CD14-positive monocyte (primary cell): ENCODE data around the gene VAV2. TPM values are rescaled to one million over a fixed set of nuclear protein-coding genes. Genes with fewer than 3 reads are reported as not detected.

Experiments used
- DNase-seq, 3 donors: peaks; one replicate each; pipeline ENCODE4 v3.0.0-alpha.2; 2011 to 2022
- H2AFZ ChIP-seq: 2 replicates; pipeline ENCODE4 v1.6.0; 2012; ENCODE audit warnings: mild to moderate bottlenecking, low read depth, low read length, inconsistent platforms; ENCODE audit not compliant: insufficient read depth, poor library complexity, severe bottlenecking
- H3K27ac ChIP-seq, 2 donors: 1 replicate in 1 of 2; 2 replicates in 1 of 2; pipeline ENCODE4 v1.5.1; 2012 to 2013; ENCODE audit warnings: low read length in 2 of 2, control low read depth in 1 of 2, inconsistent platforms in 1 of 2, low read depth in 1 of 2, mild to moderate bottlenecking in 1 of 2
- H3K27me3 ChIP-seq, 2 donors: one replicate each; pipeline versions ENCODE4 v1.6.0 to v1.6.1; 2011 to 2013; ENCODE audit warnings: low read length in 2 of 2; ENCODE audit not compliant: control insufficient read depth in 2 of 2, insufficient read depth in 2 of 2
- H3K36me3 ChIP-seq, 2 donors: replicated peaks in 1 of 2; 1 replicate in 1 of 2; 2 replicates in 1 of 2; pipeline versions ENCODE4 v1.5.1 to v1.6.1; 2012 to 2013; ENCODE audit warnings: low read length in 2 of 2, control low read depth in 1 of 2, inconsistent platforms in 1 of 2, mild to moderate bottlenecking in 1 of 2; ENCODE audit not compliant: insufficient read depth in 2 of 2, control insufficient read depth in 1 of 2
- H3K4me1 ChIP-seq, 2 donors: 1 replicate in 1 of 2; 2 replicates in 1 of 2; pipeline versions ENCODE4 v1.5.1 to v1.6.1; 2012 to 2013; ENCODE audit warnings: low read length in 2 of 2, control low read depth in 1 of 2, inconsistent platforms in 1 of 2, mild to moderate bottlenecking in 1 of 2, moderate library complexity in 1 of 2; ENCODE audit not compliant: insufficient read depth in 2 of 2, control insufficient read depth in 1 of 2
- H3K4me2 ChIP-seq: replicated peaks from 2 replicates; pipeline ENCODE3; 2012; ENCODE audit warnings: low read length, moderate library complexity, mild to moderate bottlenecking; ENCODE audit not compliant: poor library complexity, severe bottlenecking; ENCODE audit errors: extremely low read depth
- H3K4me3 ChIP-seq, 3 experiments: fragments of 200-600 bp in 1 of 3; sonication (generic) in 1 of 3; replicated peaks in 1 of 3; 1 replicate in 2 of 3; 2 replicates in 1 of 3; pipeline ENCODE4 v1.5.1; 2011 to 2013; ENCODE audit warnings: low read length in 3 of 3, mild to moderate bottlenecking in 3 of 3, control low read depth in 2 of 3, low read depth in 2 of 3, inconsistent platforms in 1 of 3, moderate library complexity in 1 of 3
- H3K79me2 ChIP-seq: 2 replicates; pipeline ENCODE4 v1.6.0; 2012; ENCODE audit warnings: mild to moderate bottlenecking, control low read depth, inconsistent platforms, low read length, moderate library complexity; ENCODE audit not compliant: insufficient read depth
- H3K9ac ChIP-seq: 2 replicates; pipeline ENCODE4 v1.6.0; 2017; ENCODE audit warnings: low read length, mild to moderate bottlenecking; ENCODE audit not compliant: insufficient read depth, poor library complexity, severe bottlenecking
- H3K9me3 ChIP-seq, 2 donors: replicated peaks in 1 of 2; 1 replicate in 1 of 2; 2 replicates in 1 of 2; pipeline versions ENCODE4 v1.5.1 to v1.6.1; 2012 to 2013; ENCODE audit warnings: low read length in 2 of 2, control low read depth in 1 of 2; ENCODE audit not compliant: control insufficient read depth in 1 of 2, insufficient read depth in 1 of 2
- H4K20me1 ChIP-seq: 2 replicates; pipeline ENCODE4 v1.6.0; 2012; ENCODE audit warnings: mild to moderate bottlenecking, low read length, control low read depth, moderate library complexity; ENCODE audit not compliant: insufficient read depth
- H3K27ac Mint-ChIP-seq, 7 donors: one replicate each; pipeline ENCODE4 v1.8.0; 2020; ENCODE audit warnings: mild to moderate bottlenecking in 7 of 7, mixed read lengths in 7 of 7, moderate library complexity in 6 of 7, inconsistent platforms in 2 of 7
- H3K27me3 Mint-ChIP-seq, 3 donors: one replicate each; pipeline ENCODE4 v1.8.0; 2021 to 2022; ENCODE audit warnings: low read depth in 3 of 3, mild to moderate bottlenecking in 3 of 3, mixed read lengths in 3 of 3, moderate library complexity in 3 of 3, inconsistent platforms in 1 of 3
- H3K36me3 Mint-ChIP-seq, 2 donors: one replicate each; pipeline ENCODE4 v1.8.0; 2020; ENCODE audit warnings: mixed read lengths in 2 of 2, inconsistent platforms in 1 of 2, mild to moderate bottlenecking in 1 of 2
- H3K4me1 Mint-ChIP-seq: one replicate; pipeline ENCODE4 v1.8.0; 2020; ENCODE audit warnings: mild to moderate bottlenecking, mixed read lengths
- H3K4me3 Mint-ChIP-seq, 2 donors: one replicate each; pipeline ENCODE4 v1.8.0; 2020; ENCODE audit warnings: mild to moderate bottlenecking in 2 of 2, mixed read lengths in 2 of 2, moderate library complexity in 1 of 2
- H3K9me3 Mint-ChIP-seq, 7 donors: one replicate each; pipeline ENCODE4 v1.8.0; 2020 to 2022; ENCODE audit warnings: mixed read lengths in 7 of 7, mild to moderate bottlenecking in 6 of 7, moderate library complexity in 6 of 7, inconsistent platforms in 2 of 7
- CTCF ChIP-seq: fragments of 200-600 bp; IDR thresholded peaks from one replicate; pipeline ENCODE4 v1.8.0; 2022; ENCODE audit warnings: antibody characterized with exemption, mild to moderate bottlenecking
- WGBS: methylation state at CpG from one replicate; pipeline ENCODE4 v1.1.5; 2013; ENCODE audit warnings: missing lambda C conversion rate; ENCODE audit not compliant: insufficient coverage; 5-methylcytosine and 5-hydroxymethylcytosine counted together
- intact Hi-C, 2 donors: fragments of 100-400 bp; cut with micrococcal nuclease; formaldehyde crosslinking; loops; one replicate each; pipeline versions ENCODE4 v1.15.0 to v1.15.1; 2023
- polyA plus RNA-seq, 3 donors: library from polyadenylated mRNA; depleted of rRNA in 1 of 3; unstranded in 2 of 3; stranded (reverse) in 1 of 3; fragments of 300-500 nt in 2 of 3; fragments of >200 nt in 1 of 3; fragmentation: Illumina TruSeq in 2 of 3; gene quantifications; 1 replicate in 2 of 3; 2 replicates in 1 of 3; pipeline ENCODE4 v1.2.3, GENCODE V29; 2012 to 2021

The VAV2 gene
- polyA plus RNA-seq, 3 donors, result 2.3 to 13.6 (median 2.3) TPM

- peaks cover 55 to 96% of the 10 kb centered on the region in 2 donors for H3K36me3 ChIP-seq
- no peak overlapping the region for H3K4me2 ChIP-seq
- intact Hi-C loops, result no loop called here
- 96% methylated on average over 13 of the region's 16 CpGs for WGBS
- no peak for TF ChIP-seq CTCF
- no peak overlapping the region for H3K9ac ChIP-seq
- no peaks in the 10 kb centered on the region for H4K20me1 ChIP-seq
- Mint-ChIP-seq H3K36me3 (peaks cover 69 to 93% of the 10 kb centered on the region in 2 donors), H3K27me3 (peaks cover 0 to 5% (median 3%) of the 10 kb centered on the region in 3 donors), H3K4me3 (peak overlapping the region in 1 of 2 donors; percentile 16), H3K4me1 (no peaks in the 10 kb centered on the region), H3K9me3 (peaks cover 0 to 19% (median 13%) of the 10 kb centered on the region in 7 donors), H3K27ac (no peak overlapping the region)
- no peaks in the 10 kb centered on the region for H3K4me1 ChIP-seq
- no peak overlapping the region for H2AFZ ChIP-seq
- no peaks in the 10 kb centered on the region for H3K27me3 ChIP-seq
- H3K79me2 ChIP-seq, result no peaks in the 10 kb centered on the region
- DNase-seq, result no peak
- no peak overlapping the region for H3K27ac ChIP-seq
- H3K9me3 ChIP-seq, result peaks cover 0 to 14% of the 10 kb centered on the region in 2 donors
- no peak overlapping the region for H3K4me3 ChIP-seq
Measured at GRCh38 chr9:133774799-133775198, 217.3 kb downstream of the VAV2 start.

GRCh38 chr9:133773889-133774655, 218.1 kb downstream of the VAV2 start:
- intact Hi-C loops, result no loop called here

More at GRCh38 chr9:133773889-133774655, 218.1 kb downstream of the VAV2 start:
- Mint-ChIP-seq H3K4me3 (no peak overlapping the region), H3K27ac (no peak overlapping the region), H3K36me3 (peaks cover 63 to 92% of the 10 kb centered on the region in 2 donors), H3K4me1 (no peaks in the 10 kb centered on the region), H3K27me3 (peaks cover 0 to 6% (median 3%) of the 10 kb centered on the region in 3 donors), H3K9me3 (peaks cover 0 to 19% (median 13%) of the 10 kb centered on the region in 7 donors)
- no peaks in the 10 kb centered on the region for H4K20me1 ChIP-seq
- H2AFZ ChIP-seq, result no peak overlapping the region
- H3K4me2 ChIP-seq, result no peak overlapping the region
- no peaks in the 10 kb centered on the region for H3K4me1 ChIP-seq
- H3K4me3 ChIP-seq, result no peak overlapping the region
- H3K9me3 ChIP-seq, result peaks cover 0 to 14% of the 10 kb centered on the region in 2 donors
- WGBS, result 99% methylated on average over 9 of the region's 9 CpGs
- H3K9ac ChIP-seq, result no peak overlapping the region
- H3K36me3 ChIP-seq, result peaks cover 59 to 96% of the 10 kb centered on the region in 2 donors
- no peak for DNase-seq
- no peak for TF ChIP-seq CTCF
- H3K27me3 ChIP-seq, result no peaks in the 10 kb centered on the region
- H3K27ac ChIP-seq, result no peak overlapping the region
- H3K79me2 ChIP-seq, result no peaks in the 10 kb centered on the region
